Frontal cortex (tissue), 4 donors: ENCODE measurements around the gene CNNM2. TPM values are rescaled to one million over a fixed set of nuclear protein-coding genes. Genes with fewer than 3 reads are reported as not detected.
A peak's percentile ranks its signal among the peaks of the same experiment; 100 is the strongest.

Experiments used
- DNase-seq, 2 donors: peaks; one replicate each; pipeline ENCODE4 v3.0.0; 2012; ENCODE audit warnings: low spot score in 2 of 2
- FAIRE-seq: peaks from 2 replicates; lab custom pipeline; 2012; peaks lifted over from hg19 to GRCh38; lab: Jason Lieb, UNC
- total RNA-seq: library from RNA; depleted of rRNA; stranded (reverse); fragments of >200 nt; gene quantifications from one replicate; pipeline ENCODE4 v1.2.3, GENCODE V29; 2014
- donor health status: control.
- donor health status: control.
- donor health status: control.

CNNM2 gene
- 5.7 TPM for total RNA-seq

- peak; percentile 82 for FAIRE-seq
- peak; percentile 94 to 96 for DNase-seq
These were observed at the start of gene CNNM2 for GRCh38 chr10:102917962-102918816. CNNM2 (plus strand) TSS chr10:102918294; CDS start chr10:102918481, 187 bp downstream.

- peak in 1 of 2 donors; percentile 34 for DNase-seq
- FAIRE-seq, result no peak
These were observed 49.2 kb upstream of the CNNM2 start for GRCh38 chr10:102868911-102869257.

- FAIRE-seq, result no peak
- DNase-seq, result peak in 1 of 2 donors; percentile 54
These were observed 48.6 kb upstream of the CNNM2 start, which contains the start of gene AS3MT for GRCh38 chr10:102869258-102870198. AS3MT (plus strand) TSS chr10:102869470; CDS start chr10:102869593, 123 bp downstream.

GRCh38 chr10:102870221-102870620 is 47.9 kb upstream of the CNNM2 start:
- FAIRE-seq (no peak), DNase-seq (no peak)

- FAIRE-seq, result no peak
These were observed 45.9 kb upstream of the CNNM2 start for GRCh38 chr10:102872163-102872562.

GRCh38 chr10:102876747-102877153 is 41.3 kb upstream of the CNNM2 start:
- DNase-seq (no peak), FAIRE-seq (no peak)

More at GRCh38 chr10:102872163-102872562, 45.9 kb upstream of the CNNM2 start:
- DNase-seq, result no peak

GRCh38 chr10:102878629-102879028 is 39.5 kb upstream of the CNNM2 start:
- no peak for FAIRE-seq
- no peak for DNase-seq

GRCh38 chr10:102880256-102880655 is 37.8 kb upstream of the CNNM2 start:
- DNase-seq (no peak), FAIRE-seq (peak; percentile 19)

GRCh38 chr10:102888048-102888447 is 30.0 kb upstream of the CNNM2 start:
- no peak for FAIRE-seq

GRCh38 chr10:102894466-102895213 is 23.5 kb upstream of the CNNM2 start:
- FAIRE-seq, result no peak
- DNase-seq, result no peak

More at GRCh38 chr10:102888048-102888447, 30.0 kb upstream of the CNNM2 start:
- DNase-seq, result no peak

GRCh38 chr10:102900006-102900405 is 18.1 kb upstream of the CNNM2 start:
- no peak for FAIRE-seq
- DNase-seq, result no peak

GRCh38 chr10:102904346-102904745 is 13.7 kb upstream of the CNNM2 start:
- FAIRE-seq, result no peak
- no peak for DNase-seq

GRCh38 chr10:102906507-102906906 is 11.6 kb upstream of the CNNM2 start:
- DNase-seq (no peak), FAIRE-seq (no peak)

- DNase-seq, result no peak
- no peak for FAIRE-seq
These were observed 3.3 kb upstream of the CNNM2 start for GRCh38 chr10:102914781-102915180.

- DNase-seq (no peak), FAIRE-seq (no peak)
These were observed 1.9 kb upstream of the CNNM2 start for GRCh38 chr10:102916173-102916572.

- FAIRE-seq, result no peak
- peak; percentile 71 to 75 for DNase-seq
These were observed 656 bp upstream of the CNNM2 start for GRCh38 chr10:102917314-102917961.

- DNase-seq (peak in 1 of 2 donors; percentile 31), FAIRE-seq (no peak)
These were observed 737 bp downstream of the CNNM2 start for GRCh38 chr10:102918817-102919245.

GRCh38 chr10:102919246-102919959 is 1.3 kb downstream of the CNNM2 start:
- no peak for FAIRE-seq

More at GRCh38 chr10:102919246-102919959, 1.3 kb downstream of the CNNM2 start:
- no peak for DNase-seq
